Smooth muscle cell (in vitro differentiated cells): ENCODE measurements around the gene RAB40C. TPM values are rescaled to one million over a fixed set of nuclear protein-coding genes. Genes with fewer than 3 reads are reported as not detected.

Experiments
- DNase-seq: peaks from one replicate; lab custom pipeline; 2025; ENCODE audit not compliant: unreplicated experiment; lab: John Stamatoyannopoulos, UW
- H2AFZ ChIP-seq: fragments of 200-600 bp; sonication (generic); 2 replicates; pipeline ENCODE4 v1.6.0; 2016; ENCODE audit warnings: antibody characterized with exemption, low read depth, mild to moderate bottlenecking
- H3F3A ChIP-seq: fragments of 200-600 bp; sonication (generic); 2 replicates; pipeline ENCODE4 v1.6.0; 2017; ENCODE audit warnings: antibody characterized with exemption, low read depth
- H3K27ac ChIP-seq: fragments of 200-600 bp; sonication (generic); 2 replicates; pipeline ENCODE4 v1.5.1; 2016; ENCODE audit warnings: low read depth, mild to moderate bottlenecking
- H3K27me3 ChIP-seq: fragments of 200-600 bp; sonication (generic); 2 replicates; pipeline ENCODE4 v1.6.1; 2016; ENCODE audit warnings: low read depth, mild to moderate bottlenecking
- H3K36me3 ChIP-seq: fragments of 200-600 bp; sonication (generic); 2 replicates; pipeline ENCODE4 v1.5.1; 2016; ENCODE audit warnings: low read depth
- H3K4me1 ChIP-seq: fragments of 200-600 bp; sonication (generic); 2 replicates; pipeline ENCODE4 v1.5.1; 2016; ENCODE audit warnings: low read depth
- H3K4me2 ChIP-seq: fragments of 200-600 bp; sonication (generic); 2 replicates; pipeline ENCODE4 v1.6.0; 2016; ENCODE audit warnings: mild to moderate bottlenecking
- H3K4me3 ChIP-seq: fragments of 200-600 bp; sonication (generic); 2 replicates; pipeline ENCODE4 v1.5.1; 2016; ENCODE audit warnings: mild to moderate bottlenecking
- H3K79me2 ChIP-seq: fragments of 200-600 bp; sonication (generic); 2 replicates; pipeline ENCODE4 v1.6.0; 2016; ENCODE audit warnings: low read depth, mild to moderate bottlenecking
- H3K9ac ChIP-seq: fragments of 200-600 bp; sonication (generic); 2 replicates; pipeline ENCODE4 v1.6.0; 2016; ENCODE audit warnings: low read depth
- H3K9me3 ChIP-seq: fragments of 200-600 bp; sonication (generic); replicated peaks from 2 replicates; pipeline ENCODE4 v1.5.1; 2016; ENCODE audit warnings: low read depth
- H4K20me1 ChIP-seq: fragments of 200-600 bp; sonication (generic); 2 replicates; pipeline ENCODE4 v1.6.0; 2016; ENCODE audit warnings: low read depth
- CTCF ChIP-seq: fragments of 200-600 bp; sonication (generic); IDR thresholded peaks from 2 replicates; pipeline ENCODE4 v1.5.1; 2017; ENCODE audit warnings: borderline replicate concordance, mild to moderate bottlenecking, antibody characterized with exemption; ENCODE audit not compliant: insufficient read depth, poor library complexity, severe bottlenecking
- WGBS: methylation state at CpG from one replicate; pipeline ENCODE4 v1.1.7; 2016; ENCODE audit warnings: low lambda C conversion rate; 5-methylcytosine and 5-hydroxymethylcytosine counted together
- polyA plus RNA-seq: library from polyadenylated mRNA; unstranded; fragments of >200 nt; fragmentation: Nextera tagmentation; extraction: Ambion mirVana; gene quantifications from 2 replicates; pipeline ENCODE4 v1.2.1, GENCODE V29; 2016
- total RNA-seq: library from RNA; depleted of rRNA; stranded (reverse); fragments of >200 nt; gene quantifications from 2 replicates; pipeline ENCODE4 v1.2.3, GENCODE V29; 2014

RAB40C gene
- total and polyA plus RNA-seq, 2 experiments from 2014 or later: 21.2 to 28.3 TPM

GRCh38 chr16:549544-550263 is 40.2 kb upstream of the RAB40C start:
- H2AFZ ChIP-seq: no peak overlapping the region
- H3K4me1 ChIP-seq: no peaks in the 10 kb centered on the region
- no peaks in the 10 kb centered on the region for H3K36me3 ChIP-seq
- H3K9ac ChIP-seq: no peak overlapping the region
- no peak overlapping the region for H3K4me3 ChIP-seq
- H3K27ac ChIP-seq: no peak overlapping the region
- H3K79me2 ChIP-seq: no peaks in the 10 kb centered on the region
- no peaks in the 10 kb centered on the region for H3F3A ChIP-seq
- 97% methylated on average over 48 of the region's 54 CpGs for WGBS
- no peaks in the 10 kb centered on the region for H3K27me3 ChIP-seq
- peaks cover 32% of the 10 kb centered on the region for H4K20me1 ChIP-seq
- DNase-seq: no peak
- peak; percentile 20 for TF ChIP-seq CTCF
- H3K4me2 ChIP-seq: no peak overlapping the region
- H3K9me3 ChIP-seq: no peaks in the 10 kb centered on the region

- Histone ChIP-seq H3K4me3 (no peak overlapping the region), H3K36me3 (no peaks in the 10 kb centered on the region), H3K79me2 (no peaks in the 10 kb centered on the region), H3K4me2 (no peak overlapping the region), H2AFZ (no peak overlapping the region), H3K27me3 (no peaks in the 10 kb centered on the region), H3K4me1 (no peaks in the 10 kb centered on the region), H4K20me1 (peaks cover 17% of the 10 kb centered on the region), H3K27ac (no peak overlapping the region), H3F3A (no peaks in the 10 kb centered on the region), H3K9me3 (no peaks in the 10 kb centered on the region), H3K9ac (no peak overlapping the region)
- 97% methylated on average over 18 of the region's 28 CpGs for WGBS
- TF ChIP-seq CTCF: no peak
- DNase-seq: no peak
These were observed 38.7 kb upstream of the RAB40C start for GRCh38 chr16:551210-551609.

GRCh38 chr16:552171-552570 is 37.7 kb upstream of the RAB40C start:
- Histone ChIP-seq H3K27ac (no peak overlapping the region), H3K9ac (no peak overlapping the region), H3K4me3 (no peak overlapping the region), H3K9me3 (no peaks in the 10 kb centered on the region), H3K79me2 (no peaks in the 10 kb centered on the region), H3K4me2 (no peak overlapping the region), H4K20me1 (peaks cover 8% of the 10 kb centered on the region), H3K36me3 (no peaks in the 10 kb centered on the region), H3F3A (no peaks in the 10 kb centered on the region), H3K27me3 (no peaks in the 10 kb centered on the region), H2AFZ (no peak overlapping the region), H3K4me1 (no peaks in the 10 kb centered on the region)
- DNase-seq: no peak
- 99% methylated on average over 35 of the region's 35 CpGs for WGBS
- no peak for TF ChIP-seq CTCF
